OCI-LY1 (cell line): ENCODE results near the gene DMRTC2.

Experiments
- H2AFZ ChIP-seq: fragments of 200-600 bp; sonication (generic), shearing (Covaris generic); 2 replicates; pipeline ENCODE4 v1.6.0; 2014; ENCODE audit warnings: antibody characterized with exemption, mild to moderate bottlenecking, low read length
- H3F3A ChIP-seq: fragments of 200-600 bp; sonication (generic), shearing (Covaris generic); 2 replicates; pipeline ENCODE4 v1.6.0; 2014; ENCODE audit warnings: mild to moderate bottlenecking, antibody characterized with exemption, low read length, moderate library complexity; ENCODE audit not compliant: insufficient read depth
- H3K27ac ChIP-seq: fragments of 200-600 bp; sonication (generic); 2 replicates; pipeline ENCODE4 v1.5.1; 2014; ENCODE audit warnings: low read length, mixed run types, mild to moderate bottlenecking, low read depth; ENCODE audit not compliant: poor library complexity, severe bottlenecking
- H3K27me3 ChIP-seq: fragments of 200-600 bp; sonication (generic); 2 replicates; pipeline ENCODE4 v1.6.0; 2014; ENCODE audit warnings: antibody characterized with exemption, mild to moderate bottlenecking, low read length, moderate library complexity; ENCODE audit not compliant: insufficient read depth
- H3K36me3 ChIP-seq: fragments of 200-600 bp; sonication (generic); 2 replicates; pipeline ENCODE4 v1.6.1; 2014; ENCODE audit warnings: mild to moderate bottlenecking, antibody characterized with exemption, low read length, moderate library complexity, mixed read lengths; ENCODE audit not compliant: insufficient read depth
- H3K4me1 ChIP-seq: fragments of 200-600 bp; sonication (generic); 2 replicates; pipeline ENCODE4 v1.5.1; 2014; ENCODE audit warnings: mild to moderate bottlenecking, low read length, moderate library complexity; ENCODE audit not compliant: insufficient read depth, severe bottlenecking
- H3K4me2 ChIP-seq: fragments of 200-600 bp; sonication (generic), shearing (Covaris generic); 2 replicates; pipeline ENCODE4 v1.6.1; 2014; ENCODE audit warnings: low read length
- H3K4me3 ChIP-seq: fragments of 200-600 bp; sonication (generic); 2 replicates; pipeline ENCODE4 v1.5.1; 2014; ENCODE audit warnings: low read length, low read depth, mild to moderate bottlenecking, mixed read lengths; ENCODE audit not compliant: poor library complexity, severe bottlenecking
- H3K79me2 ChIP-seq: fragments of 200-600 bp; shearing (Covaris generic); 2 replicates; pipeline ENCODE4 v1.6.1; 2016; ENCODE audit warnings: mixed run types, low read length, mixed read lengths; ENCODE audit not compliant: insufficient read depth
- H3K9ac ChIP-seq: fragments of 200-600 bp; sonication (generic), shearing (Covaris generic); 2 replicates; pipeline ENCODE4 v1.6.1; 2014; ENCODE audit warnings: mild to moderate bottlenecking, low read length, mixed read lengths
- H3K9me2 ChIP-seq: fragments of 200-600 bp; sonication (generic), shearing (Covaris generic); 2 replicates; pipeline ENCODE4 v1.6.1; 2014; ENCODE audit warnings: low read depth, mild to moderate bottlenecking, low read length, mixed read lengths
- H3K9me3 ChIP-seq: fragments of 200-600 bp; shearing (Covaris generic); 2 replicates; pipeline ENCODE4 v1.6.1; 2014; ENCODE audit warnings: low read length, mixed read lengths
- H4K20me1 ChIP-seq: fragments of 200-600 bp; sonication (generic), shearing (Covaris generic); 2 replicates; pipeline ENCODE4 v1.6.0; 2016; ENCODE audit warnings: mild to moderate bottlenecking, low read length; ENCODE audit not compliant: insufficient read depth
- EZH2 ChIP-seq: fragments of 200-600 bp; sonication (generic), shearing (Covaris generic); IDR thresholded peaks from 2 replicates; pipeline ENCODE4 v1.8.0; 2017; ENCODE audit warnings: borderline replicate concordance, mixed run types, mild to moderate bottlenecking, antibody characterized with exemption, low read length, moderate library complexity, mixed read lengths
- TF ChIP-seq, protein P1 (sequence below): fragments of 200-600 bp; sonication (generic), shearing (Covaris generic); IDR thresholded peaks from 2 replicates; pipeline ENCODE4 v1.5.1; 2017; ENCODE audit warnings: mild to moderate bottlenecking, antibody characterized with exemption, low read length, moderate library complexity, mixed read lengths

DMRTC2 gene

DNA sequence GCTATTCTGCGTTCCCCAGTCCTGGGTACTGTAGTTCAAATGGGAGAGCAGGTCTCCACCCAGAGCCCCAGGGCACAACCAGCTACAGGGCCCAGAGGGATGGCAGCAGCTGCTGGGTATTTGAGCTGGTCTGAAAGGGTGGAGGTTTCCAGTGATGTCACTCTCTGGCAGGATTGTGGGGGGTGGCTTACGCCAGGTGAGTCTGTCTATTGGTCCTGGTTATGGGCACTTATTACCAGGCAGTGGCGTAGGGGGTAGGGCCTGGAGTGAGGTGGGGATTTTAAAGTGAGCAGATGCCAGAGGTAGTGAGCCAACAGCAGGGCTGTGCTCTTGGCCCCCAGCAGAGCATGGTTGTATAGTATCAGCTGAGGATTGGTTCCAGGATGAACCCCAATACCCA lies 21.4 kb downstream of the DMRTC2 start:
- Histone ChIP-seq H3K9me3 (no peaks in the 10 kb centered on the region), H3K27me3 (no peaks in the 10 kb centered on the region), H2AFZ (no peak overlapping the region), H3K79me2 (peaks cover 39% of the 10 kb centered on the region), H3K4me2 (peak overlapping the region; percentile 55), H3K4me1 (peaks cover 89% of the 10 kb centered on the region), H3K27ac (peak overlapping the region; percentile 100), H4K20me1 (no peaks in the 10 kb centered on the region), H3K4me3 (peak overlapping the region; percentile 42), H3F3A (peaks cover 7% of the 10 kb centered on the region; the same call in 1 of the 2 replicates), H3K9me2 (no peaks in the 10 kb centered on the region), H3K9ac (peak overlapping the region; percentile 28; the same call in 1 of the 2 replicates), H3K36me3 (peaks cover 97% of the 10 kb centered on the region)
- TF ChIP-seq, protein P1, sequence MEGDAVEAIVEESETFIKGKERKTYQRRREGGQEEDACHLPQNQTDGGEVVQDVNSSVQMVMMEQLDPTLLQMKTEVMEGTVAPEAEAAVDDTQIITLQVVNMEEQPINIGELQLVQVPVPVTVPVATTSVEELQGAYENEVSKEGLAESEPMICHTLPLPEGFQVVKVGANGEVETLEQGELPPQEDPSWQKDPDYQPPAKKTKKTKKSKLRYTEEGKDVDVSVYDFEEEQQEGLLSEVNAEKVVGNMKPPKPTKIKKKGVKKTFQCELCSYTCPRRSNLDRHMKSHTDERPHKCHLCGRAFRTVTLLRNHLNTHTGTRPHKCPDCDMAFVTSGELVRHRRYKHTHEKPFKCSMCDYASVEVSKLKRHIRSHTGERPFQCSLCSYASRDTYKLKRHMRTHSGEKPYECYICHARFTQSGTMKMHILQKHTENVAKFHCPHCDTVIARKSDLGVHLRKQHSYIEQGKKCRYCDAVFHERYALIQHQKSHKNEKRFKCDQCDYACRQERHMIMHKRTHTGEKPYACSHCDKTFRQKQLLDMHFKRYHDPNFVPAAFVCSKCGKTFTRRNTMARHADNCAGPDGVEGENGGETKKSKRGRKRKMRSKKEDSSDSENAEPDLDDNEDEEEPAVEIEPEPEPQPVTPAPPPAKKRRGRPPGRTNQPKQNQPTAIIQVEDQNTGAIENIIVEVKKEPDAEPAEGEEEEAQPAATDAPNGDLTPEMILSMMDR: no peak
- no peak for TF ChIP-seq EZH2

GRCh38 chr19:41868120-41868988 lies 23.5 kb downstream of the DMRTC2 start:
- TF ChIP-seq EZH2: no peak
- TF ChIP-seq, protein P1: no peak
- H3K4me3 ChIP-seq: peak overlapping the region; percentile 30
- no peaks in the 10 kb centered on the region for H3K9me3 ChIP-seq
- peaks cover 14% of the 10 kb centered on the region for H3F3A ChIP-seq
- peaks cover 19% of the 10 kb centered on the region for H3K79me2 ChIP-seq
- H3K4me2 ChIP-seq: peak overlapping the region; percentile 55
- H3K27ac ChIP-seq: peak overlapping the region; percentile 100
- H3K27me3 ChIP-seq: no peaks in the 10 kb centered on the region
- no peaks in the 10 kb centered on the region for H3K9me2 ChIP-seq
- H3K4me1 ChIP-seq: peaks cover 72% of the 10 kb centered on the region
- H2AFZ ChIP-seq: no peak overlapping the region
- H4K20me1 ChIP-seq: no peaks in the 10 kb centered on the region
- H3K36me3 ChIP-seq: peaks cover 89% of the 10 kb centered on the region
- H3K9ac ChIP-seq: peak overlapping the region; percentile 50; the same call in 1 of the 2 replicates

- Histone ChIP-seq H3K9me3 (no peaks in the 10 kb centered on the region), H3K9me2 (no peaks in the 10 kb centered on the region), H3K9ac (peak overlapping the region; percentile 50; the same call in 1 of the 2 replicates), H4K20me1 (no peaks in the 10 kb centered on the region), H3K4me3 (peak overlapping the region; percentile 30), H3K36me3 (peaks cover 83% of the 10 kb centered on the region), H2AFZ (no peak overlapping the region), H3K27me3 (no peaks in the 10 kb centered on the region), H3F3A (peaks cover 14% of the 10 kb centered on the region), H3K4me1 (peaks cover 68% of the 10 kb centered on the region), H3K79me2 (peaks cover 16% of the 10 kb centered on the region; the same call in 1 of the 2 replicates), H3K4me2 (peak overlapping the region; percentile 55; the same call in 1 of the 2 replicates), H3K27ac (peak overlapping the region; percentile 100)
- no peak for TF ChIP-seq EZH2
- TF ChIP-seq, protein P1: no peak
Measured at GRCh38 chr19:41868989-41869300, 24.1 kb downstream of the DMRTC2 start.
